NCI-H748 (cell line): ENCODE results near the gene FSCN2.

Experiments used
- DNase-seq: peaks from one replicate; lab custom pipeline; 2025; ENCODE audit not compliant: unreplicated experiment; lab: John Stamatoyannopoulos, UW

FSCN2 gene

GRCh38 chr17:81553018-81553615, 24.9 kb downstream of the FSCN2 start:
- peak; percentile 95 for DNase-seq

- peak; percentile 73 for DNase-seq
Measured at GRCh38 chr17:81553616-81554181, 25.5 kb downstream of the FSCN2 start.

DNA sequence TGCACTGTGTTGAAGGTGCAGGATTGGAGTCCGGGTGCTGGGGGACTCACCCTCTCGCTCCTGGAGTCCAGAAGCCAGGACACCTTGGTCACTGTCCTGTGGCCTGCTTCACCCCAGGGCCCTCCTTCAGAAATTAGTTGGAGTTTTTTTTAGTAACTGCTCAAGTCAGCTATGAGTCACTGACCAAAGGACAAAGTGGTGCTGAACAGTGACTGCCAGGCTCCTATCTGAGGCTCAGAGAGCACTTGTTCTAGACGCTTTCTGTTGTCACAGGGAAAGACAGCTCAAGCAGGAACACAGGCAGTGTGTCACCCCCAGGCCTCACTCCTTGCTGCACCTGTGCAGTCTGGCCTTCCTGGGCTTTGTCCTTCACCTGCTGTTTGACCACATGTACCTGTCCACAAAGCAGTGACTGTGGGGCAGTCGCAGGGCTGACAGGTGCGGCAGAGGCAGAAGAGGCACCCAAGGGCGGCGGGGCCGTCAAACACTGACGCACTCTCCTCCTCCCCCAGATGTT, 28.1 kb downstream of the FSCN2 start:
- DNase-seq, result no peak

GRCh38 chr17:81556863-81557262, 28.7 kb downstream of the FSCN2 start:
- DNase-seq, result no peak

DNA sequence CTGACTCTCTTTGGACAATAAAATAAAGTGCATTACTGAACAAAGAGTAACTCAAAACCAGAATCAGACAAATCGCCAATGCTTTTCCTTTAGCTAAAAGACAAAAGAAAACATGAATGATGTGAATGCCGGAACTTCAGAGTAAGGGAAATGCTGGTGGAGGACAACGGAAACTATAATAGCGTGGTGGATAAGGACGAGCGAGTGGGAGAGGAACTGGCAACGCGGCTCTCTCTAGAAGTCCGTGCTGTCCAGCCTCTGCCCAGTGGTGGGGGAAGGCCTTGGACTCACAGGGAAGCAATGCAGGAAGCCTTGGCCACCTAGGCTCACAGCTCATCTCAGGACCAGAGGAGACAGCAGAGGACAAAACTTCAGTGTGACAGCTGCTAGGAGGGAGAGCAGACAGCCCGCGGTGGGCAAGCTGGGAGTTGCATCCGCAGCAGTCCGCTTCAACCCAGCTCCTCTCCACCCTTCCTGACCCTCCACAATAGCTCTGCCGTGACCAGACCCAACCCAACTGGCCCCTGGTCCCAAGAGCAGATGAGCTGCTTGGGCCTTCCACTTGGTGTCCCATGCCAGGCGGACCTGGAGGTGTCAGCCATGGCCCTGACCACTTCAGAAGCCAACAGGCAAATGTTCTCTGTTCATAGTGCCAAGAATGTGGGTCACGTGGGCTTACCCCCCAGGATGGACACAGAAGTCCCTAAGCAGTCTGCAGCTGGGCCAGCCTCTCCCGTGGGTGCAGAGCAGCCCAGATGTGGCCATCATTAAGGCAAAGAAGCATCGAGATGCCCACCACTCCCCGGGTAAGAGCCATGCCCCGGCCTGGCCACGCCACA, 29.3 kb downstream of the FSCN2 start:
- DNase-seq, result no peak

GRCh38 chr17:81558115-81558468, 29.9 kb downstream of the FSCN2 start:
- no peak for DNase-seq

GRCh38 chr17:81558941-81559806, 31.0 kb downstream of the FSCN2 start:
- DNase-seq, result no peak

- no peak for DNase-seq
Measured at GRCh38 chr17:81561494-81561885, 33.3 kb downstream of the FSCN2 start.

- DNase-seq, result no peak
Measured at GRCh38 chr17:81563861-81564586, 35.8 kb downstream of the FSCN2 start.

DNA sequence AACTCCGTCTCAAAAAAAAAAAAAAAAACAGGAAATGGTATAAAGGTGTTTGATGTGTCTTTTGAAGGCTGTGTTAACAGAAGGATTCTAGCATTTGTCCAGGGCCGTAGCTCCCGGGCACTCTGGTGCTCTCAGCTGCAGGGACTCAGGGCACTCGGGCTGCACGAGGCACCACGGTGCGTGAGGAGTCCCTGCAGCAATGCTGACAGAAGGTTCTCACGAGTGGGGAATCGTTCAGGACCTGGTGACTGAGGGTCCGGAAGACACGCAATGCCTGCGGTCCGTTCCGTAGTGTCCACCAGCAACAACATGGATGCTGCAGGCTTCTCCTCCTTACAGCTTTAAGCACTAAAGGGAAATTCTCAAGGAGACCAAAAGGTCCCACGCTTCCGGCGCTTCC, 36.6 kb downstream of the FSCN2 start:
- no peak for DNase-seq

DNA sequence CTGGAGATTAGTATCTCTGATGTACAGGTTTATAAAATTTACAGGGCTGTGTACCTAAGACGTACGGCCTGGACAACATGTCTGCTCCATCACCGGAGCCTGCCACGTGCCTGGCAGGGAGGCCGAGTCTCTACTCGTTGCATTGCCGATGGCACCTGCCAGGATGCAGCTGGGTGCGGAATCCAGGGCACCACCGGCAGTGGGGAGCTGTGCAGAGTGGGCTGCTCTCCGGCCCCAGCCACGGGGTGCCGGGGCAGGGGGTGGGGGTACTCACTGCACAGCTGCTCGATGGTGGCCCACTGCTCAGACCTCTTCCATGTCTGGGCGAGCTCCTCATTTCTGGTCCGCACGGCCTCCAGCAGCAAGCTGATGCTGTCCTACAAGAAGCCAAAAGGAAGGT, 37.1 kb downstream of the FSCN2 start:
- no peak for DNase-seq

DNA sequence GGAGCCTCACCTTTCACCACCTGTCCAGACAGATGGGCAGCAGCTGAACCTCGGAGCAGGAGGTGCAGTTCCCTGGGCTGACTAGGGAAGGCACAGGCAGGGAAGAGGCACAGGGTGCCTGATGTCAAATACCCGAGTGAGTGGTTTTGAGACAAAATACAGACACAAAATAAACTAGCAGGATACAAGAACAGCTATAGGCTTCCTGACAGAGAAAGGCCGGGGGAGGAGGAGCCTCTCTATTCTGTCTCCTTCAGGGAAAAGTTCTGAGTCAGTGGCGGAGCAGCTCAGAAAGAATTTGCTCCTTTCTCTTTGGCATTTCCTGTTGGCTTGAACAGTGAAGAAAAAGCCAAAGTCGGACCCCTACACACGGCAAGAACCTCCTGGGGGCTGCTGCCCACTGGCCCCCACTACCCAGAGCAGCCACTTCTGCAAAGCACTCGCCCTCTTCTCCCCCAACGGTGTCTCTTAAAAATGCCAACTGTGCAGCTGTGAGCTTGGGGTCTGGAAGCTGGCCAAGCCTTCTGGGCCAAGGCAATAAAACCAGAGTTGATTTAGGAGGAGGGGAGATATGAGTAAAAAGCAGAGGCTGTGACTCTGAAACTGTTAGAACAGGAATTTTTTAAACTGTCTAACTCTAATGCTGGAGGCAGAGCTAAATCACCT, 38.4 kb downstream of the FSCN2 start:
- DNase-seq, result no peak

GRCh38 chr17:81567191-81567590, 39.0 kb downstream of the FSCN2 start:
- no peak for DNase-seq

GRCh38 chr17:81568416-81568815, 40.2 kb downstream of the FSCN2 start:
- no peak for DNase-seq

DNA sequence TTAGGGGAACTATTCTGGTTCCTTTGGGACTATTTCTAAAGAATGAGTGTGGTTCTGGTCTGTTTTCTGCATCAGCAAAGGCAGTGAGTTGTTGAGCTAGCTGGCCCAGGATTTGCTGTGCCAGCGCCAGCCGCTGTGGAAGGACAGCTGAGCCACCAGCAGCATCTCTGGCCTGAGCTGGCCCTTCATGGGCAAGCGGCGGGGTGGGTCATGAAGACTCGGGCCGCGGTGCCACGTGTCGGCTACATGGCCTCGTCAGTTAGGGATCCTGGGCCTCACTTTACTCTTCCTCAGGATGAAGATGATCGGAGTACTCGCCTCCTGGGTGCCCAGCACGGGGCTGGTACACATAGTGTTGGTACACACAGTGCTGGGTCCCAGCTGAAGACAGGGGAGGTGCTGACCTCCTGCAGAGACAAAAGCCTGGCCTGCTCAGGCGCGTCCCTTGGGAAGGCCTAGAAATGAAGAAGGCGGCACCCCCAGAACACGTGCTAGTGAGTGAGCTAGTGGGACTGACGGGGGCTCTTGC, 41.9 kb downstream of the FSCN2 start:
- no peak for DNase-seq

GRCh38 chr17:81570964-81571363, 42.8 kb downstream of the FSCN2 start:
- DNase-seq, result no peak

DNA sequence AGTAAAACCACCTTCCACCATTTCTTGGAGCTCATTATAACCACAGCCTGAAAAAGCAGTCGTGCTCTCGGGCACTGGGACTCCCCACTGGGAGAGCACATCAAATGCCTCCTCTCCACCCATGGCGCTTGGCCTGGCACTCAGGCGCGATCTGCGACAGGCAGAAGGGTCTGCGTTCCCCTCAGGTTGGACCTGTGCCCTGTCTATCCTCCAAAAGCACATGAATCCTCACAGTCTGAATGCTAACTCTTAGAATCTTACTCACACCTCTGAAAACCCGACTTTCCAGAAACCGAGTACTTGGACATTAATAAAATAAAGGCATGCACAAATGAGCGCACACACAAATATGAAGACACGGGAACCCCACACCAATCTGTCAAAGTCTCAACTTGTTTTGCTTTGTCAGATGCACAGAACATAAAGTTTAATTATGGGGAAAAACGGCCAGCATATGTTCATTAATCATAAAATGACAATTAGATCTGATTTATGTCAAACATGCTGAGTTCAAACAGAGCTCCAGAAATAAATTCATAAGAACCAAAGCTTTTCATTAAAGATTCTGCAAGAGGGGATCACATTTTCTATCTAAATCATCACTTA, 44.5 kb downstream of the FSCN2 start:
- DNase-seq, result no peak

DNA sequence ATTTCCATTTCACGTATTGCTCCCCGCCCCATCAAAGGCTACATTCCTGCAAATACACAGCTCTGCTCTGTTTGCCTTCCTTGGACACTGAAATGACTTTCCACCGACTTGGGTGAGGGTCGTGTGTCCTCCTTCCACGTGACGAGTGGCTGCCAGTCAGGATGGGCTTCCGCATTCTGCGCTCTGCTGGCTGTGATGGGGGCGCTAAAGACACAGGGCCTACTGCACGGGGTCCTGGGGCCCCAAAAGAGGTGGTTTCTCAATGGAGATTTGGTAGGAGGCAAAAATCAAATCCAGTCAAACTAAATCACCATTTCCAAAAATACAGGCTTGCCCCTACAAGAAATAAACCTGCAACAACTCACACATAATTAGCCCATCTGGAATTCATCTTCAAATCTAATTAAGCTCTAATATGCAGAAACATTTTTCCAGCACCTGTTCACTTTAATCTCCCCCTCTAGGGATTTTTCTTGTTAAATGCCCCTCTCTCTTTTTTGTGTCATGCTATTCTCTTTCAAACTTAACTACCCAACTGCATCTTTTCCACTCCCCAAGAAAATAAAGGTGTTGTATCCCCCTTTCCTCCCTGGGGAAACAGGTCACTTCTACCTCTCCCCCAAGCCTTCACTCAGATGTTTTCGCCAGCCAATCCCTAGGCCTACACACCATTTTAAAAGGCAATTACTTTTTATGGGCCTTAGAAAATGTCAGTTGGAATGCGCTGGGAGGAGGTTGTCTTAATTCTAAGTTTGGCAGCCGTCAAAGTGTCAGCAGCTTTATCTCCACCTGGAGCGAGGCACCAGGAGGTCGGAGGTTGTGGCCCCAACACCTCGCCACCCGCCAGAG, 45.8 kb downstream of the FSCN2 start:
- DNase-seq, result no peak

- no peak for DNase-seq
Measured at GRCh38 chr17:81574643-81574956, 46.4 kb downstream of the FSCN2 start.
